Tibial nerve (tissue), 4 donors: ENCODE results near the gene SUSD3.

Experiments used
- CTCF ChIP-seq, 5 experiments: fragments of 200-600 bp in 3 of 5; fragments of 450-650 bp in 2 of 5; sonication (generic) in 3 of 5; IDR thresholded peaks; one replicate each; pipeline ENCODE4 v1.5.1; 2016 to 2019; ENCODE audit warnings: antibody characterized with exemption in 5 of 5, mild to moderate bottlenecking in 3 of 5, moderate library complexity in 2 of 5
- EP300 ChIP-seq, 2 donors: sonication (generic); formaldehyde crosslinking; IDR thresholded peaks; one replicate each; pipeline ENCODE4 v1.6.1; 2017; ENCODE audit warnings: antibody characterized with exemption in 2 of 2, mild to moderate bottlenecking in 1 of 2
- POLR2A ChIP-seq, 2 donors: fragments of 450-650 bp; IDR thresholded peaks; one replicate each; pipeline ENCODE4 v1.6.1; 2017; ENCODE audit warnings: antibody characterized with exemption in 2 of 2, mild to moderate bottlenecking in 2 of 2, moderate library complexity in 2 of 2

GRCh38 chr9:93009337-93010015 is 49.0 kb upstream of the SUSD3 start:
- TF ChIP-seq EP300 (IDR thresholded peaks at IDR 0.05) (no peak), POLR2A (IDR thresholded peaks at IDR 0.05) (no peak), CTCF (IDR thresholded peaks at IDR 0.05) (no peak)
